Measurements from ENCODE around the gene BUD31. TPM values are rescaled to one million over a fixed set of nuclear protein-coding genes. Genes with fewer than 3 reads are reported as not detected.

BUD31 gene
- total and polyA plus RNA-seq, 4 experiments from 2014 or later, result 60.0 to 175 (median 112) TPM

DNA sequence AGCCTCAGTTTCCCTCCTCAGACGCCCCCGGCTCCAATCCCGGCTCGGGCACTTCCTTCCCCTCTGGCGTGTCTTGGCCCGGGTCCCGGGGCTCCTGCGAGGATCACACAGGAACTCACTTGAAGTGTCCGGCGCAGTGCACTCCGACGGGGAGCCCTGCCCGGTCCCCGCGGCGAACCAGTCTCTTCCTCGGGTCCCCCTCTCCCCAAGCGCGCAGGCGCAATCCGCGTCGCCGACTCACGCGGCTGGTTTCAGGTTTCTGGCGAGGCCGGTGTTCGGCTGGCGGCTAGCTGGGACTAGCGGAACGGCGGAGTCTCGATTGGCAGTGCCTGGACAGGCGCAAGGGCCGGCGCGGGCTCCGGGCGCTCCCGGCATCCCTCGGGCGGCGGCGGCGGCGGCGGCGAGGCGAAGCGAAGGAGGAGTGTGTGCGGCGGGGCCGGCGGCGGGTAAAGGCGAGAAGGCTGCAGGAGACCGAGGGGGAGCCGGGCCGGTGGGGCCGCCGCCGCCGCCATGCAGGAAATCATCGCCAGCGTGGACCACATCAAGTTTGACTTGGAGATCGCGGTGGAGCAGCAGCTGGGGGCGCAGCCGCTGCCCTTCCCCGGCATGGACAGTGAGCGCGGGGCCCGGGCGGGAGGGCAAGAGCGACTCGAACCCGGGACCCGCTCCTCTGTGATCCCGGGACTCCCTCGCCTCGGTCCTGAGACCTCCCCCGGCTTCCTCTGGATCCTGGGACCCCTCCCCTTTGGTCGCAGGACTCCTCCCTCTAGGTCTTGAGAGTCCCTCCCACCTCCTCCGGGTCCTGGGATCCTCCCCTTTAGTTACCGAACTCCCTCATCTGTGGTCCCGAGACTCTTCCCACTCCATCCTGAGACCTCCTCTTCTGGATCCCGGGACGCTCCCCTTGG is 30.1 kb downstream of the BUD31 start, which contains the start of the genes CPSF4 and PTCD1:
TSS of gene CPSF4 (plus strand) at position 371 of the 908 bp plus-strand sequence. CDS start at position 511, 140 bp downstream.
TSS of gene PTCD1 (minus strand) at position 226 of the 908 bp plus-strand sequence. CDS start 3,556 bp downstream, outside the sequence.
- Mint-ChIP-seq H3K27ac (peak within 1 kb of the TSS; percentile 91 to 96 (median 95)), H3K27me3 (no peaks in the 10 kb centered on the region), H3K4me1 (peaks cover 15 to 40% (median 30%) of the 10 kb centered on the region in 4 donors), H3K9me3 (no peaks in the 10 kb centered on the region), H3K4me3 (peak within 1 kb of the TSS; percentile 95 to 98 (median 97)), H3K36me3 (peaks cover 0 to 26% of the 10 kb centered on the region in 2 donors)
- peak within 1 kb of the TSS; percentile 61 for H3K27ac ChIP-seq (ENCODE audit: low read depth, low read length)
- CTCF ChIA-PET (ENCODE audit: partially characterized antibody), result interaction anchor here (0.8 to 1.5 kb wide), 3 partner anchors 25 to 30 kb away, joined by 4 to 6 read pairs (median 5); partner anchors contain the start of genes ATP5MF, BUD31 and PDAP1
- intact Hi-C loops (cut with micrococcal nuclease), result loop anchor here (1.0 to 2.0 kb wide), 4 partner anchors 30 to 65 kb away; partner anchors contain the start of genes ARPC1B, ZKSCAN5 and ZNF789
- no peaks in the 10 kb centered on the region for H3K36me3 ChIP-seq (ENCODE audit: insufficient read depth, low read length)
- H3K9me3 ChIP-seq (ENCODE audit: control insufficient read depth in 1 of 2, low read length in 2 of 2), result no peaks in the 10 kb centered on the region
- DNase-seq, result peak; percentile 84 to 87 (median 84)
- POLR2A ChIA-PET (ENCODE audit: partially characterized antibody), result interaction anchor here (0.7 to 3.1 kb wide), 14 partner anchors 9 to 120 kb away, joined by 3 to 25 read pairs (median 4); partner anchors contain the start of genes ATP5MF, BUD31, PDAP1 and ZKSCAN5
- no peaks in the 10 kb centered on the region for H3K27me3 ChIP-seq (ENCODE audit: insufficient read depth, low read length)
- peak within 1 kb of the TSS; percentile 77 to 93 for H3K4me3 ChIP-seq (ENCODE audit: low read length in 2 of 2)
- H3K4me1 ChIP-seq (ENCODE audit: insufficient read depth, low read length), result peaks cover 17% of the 10 kb centered on the region

GRCh38 chr7:99440195-99440594 is 31.4 kb downstream of the BUD31 start:
- H3K4me3 Mint-ChIP-seq, result peak overlapping the region; percentile 95 to 98 (median 97)
- H3K27ac Mint-ChIP-seq, result peak overlapping the region in 6 of 7 donors; percentile 22 to 95 (median 92)
- CTCF ChIA-PET (ENCODE audit: partially characterized antibody), result no interaction called here
- no peaks in the 10 kb centered on the region for H3K9me3 Mint-ChIP-seq
- DNase-seq, result no peak
- POLR2A ChIA-PET (ENCODE audit: partially characterized antibody), result interaction anchor here (1.0 to 3.1 kb wide), 3 partner anchors 10 to 60 kb away, joined by 3 to 25 read pairs (median 3); partner anchors contain the start of genes BUD31, PDAP1 and ZNF394
- Histone ChIP-seq H3K4me3 (ENCODE audit: low read length in 2 of 2) (peak overlapping the region in 1 of 2 donors; percentile 77), H3K36me3 (ENCODE audit: insufficient read depth, low read length) (peaks cover 9% of the 10 kb centered on the region), H3K27ac (ENCODE audit: low read depth, low read length) (no peak overlapping the region), H3K27me3 (ENCODE audit: insufficient read depth, low read length) (no peaks in the 10 kb centered on the region), H3K4me1 (ENCODE audit: insufficient read depth, low read length) (peaks cover 17% of the 10 kb centered on the region), H3K9me3 (ENCODE audit: control insufficient read depth in 1 of 2, low read length in 2 of 2) (no peaks in the 10 kb centered on the region)
- no peaks in the 10 kb centered on the region for H3K27me3 Mint-ChIP-seq
- H3K4me1 Mint-ChIP-seq, result peaks cover 17 to 40% (median 30%) of the 10 kb centered on the region in 4 donors
- H3K36me3 Mint-ChIP-seq, result peaks cover 3 to 25% of the 10 kb centered on the region in 2 donors
- intact Hi-C loops (cut with micrococcal nuclease), result no loop called here

- intact Hi-C loops (cut with micrococcal nuclease), result no loop called here
- H3K27ac ChIP-seq (ENCODE audit: low read depth, low read length), result no peak overlapping the region
- ChIA-PET POLR2A (ENCODE audit: partially characterized antibody) (no interaction called here), CTCF (ENCODE audit: partially characterized antibody) (no interaction called here)
- no peak for DNase-seq
- Mint-ChIP-seq H3K4me1 (peaks cover 2 to 19% (median 10%) of the 10 kb centered on the region in 4 donors), H3K4me3 (no peak overlapping the region), H3K36me3 (peaks cover 19 to 49% of the 10 kb centered on the region in 2 donors), H3K9me3 (no peaks in the 10 kb centered on the region), H3K27ac (peak overlapping the region in 1 of 7 donors; percentile 59), H3K27me3 (no peaks in the 10 kb centered on the region)
- H3K9me3 ChIP-seq (ENCODE audit: control insufficient read depth in 1 of 2, low read length in 2 of 2), result no peaks in the 10 kb centered on the region
- no peaks in the 10 kb centered on the region for H3K27me3 ChIP-seq (ENCODE audit: insufficient read depth, low read length)
- H3K36me3 ChIP-seq (ENCODE audit: insufficient read depth, low read length), result peaks cover 47% of the 10 kb centered on the region
- no peak overlapping the region for H3K4me3 ChIP-seq (ENCODE audit: low read length in 2 of 2)
- H3K4me1 ChIP-seq (ENCODE audit: insufficient read depth, low read length), result no peaks in the 10 kb centered on the region
Observed at GRCh38 chr7:99446096-99446495, 37.3 kb downstream of the BUD31 start.

DNA sequence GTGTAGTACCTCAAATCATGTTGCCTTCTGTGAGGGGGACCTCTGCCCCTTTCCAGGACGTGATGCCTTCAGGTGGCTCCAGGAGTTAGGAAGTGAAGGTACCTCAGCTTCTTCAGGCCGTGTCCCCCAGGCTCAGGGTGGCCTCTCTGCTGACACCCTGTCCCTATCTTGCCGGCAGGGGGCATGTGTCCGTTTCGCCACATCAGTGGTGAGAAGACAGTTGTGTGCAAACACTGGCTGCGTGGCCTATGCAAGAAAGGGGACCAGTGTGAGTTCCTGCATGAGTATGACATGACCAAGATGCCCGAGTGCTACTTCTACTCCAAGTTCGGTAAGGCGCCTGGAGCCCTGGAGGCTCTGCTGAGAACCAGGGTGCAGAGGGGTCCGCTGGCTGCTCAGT is 39.2 kb downstream of the BUD31 start:
- no peaks in the 10 kb centered on the region for H3K27me3 Mint-ChIP-seq
- H3K4me1 Mint-ChIP-seq, result peaks cover 0 to 11% (median 5%) of the 10 kb centered on the region in 4 donors
- peaks cover 47% of the 10 kb centered on the region for H3K36me3 ChIP-seq (ENCODE audit: insufficient read depth, low read length)
- no peak overlapping the region for H3K4me3 Mint-ChIP-seq
- H3K9me3 Mint-ChIP-seq, result no peaks in the 10 kb centered on the region
- H3K27ac ChIP-seq (ENCODE audit: low read depth, low read length), result no peak overlapping the region
- H3K27ac Mint-ChIP-seq, result peak overlapping the region in 1 of 7 donors; percentile 80
- intact Hi-C loops (cut with micrococcal nuclease), result no loop called here
- H3K4me1 ChIP-seq (ENCODE audit: insufficient read depth, low read length), result no peaks in the 10 kb centered on the region
- CTCF ChIA-PET (ENCODE audit: partially characterized antibody), result no interaction called here
- H3K36me3 Mint-ChIP-seq, result peaks cover 20 to 47% of the 10 kb centered on the region in 2 donors
- no peaks in the 10 kb centered on the region for H3K9me3 ChIP-seq (ENCODE audit: control insufficient read depth in 1 of 2, low read length in 2 of 2)
- no peaks in the 10 kb centered on the region for H3K27me3 ChIP-seq (ENCODE audit: insufficient read depth, low read length)
- no peak overlapping the region for H3K4me3 ChIP-seq (ENCODE audit: low read length in 2 of 2)
- POLR2A ChIA-PET (ENCODE audit: partially characterized antibody), result interaction anchor here (0.6 to 1.1 kb wide), 2 partner anchors 18 to 40 kb away, joined by 3 read pairs; partner anchors contain the start of genes ATP5MF and PDAP1
- DNase-seq, result no peak

- H3K4me1 Mint-ChIP-seq, result peaks cover 0 to 5% (median 2%) of the 10 kb centered on the region in 4 donors
- no peak overlapping the region for H3K4me3 Mint-ChIP-seq
- intact Hi-C loops (cut with micrococcal nuclease), result no loop called here
- Histone ChIP-seq H3K27ac (ENCODE audit: low read depth, low read length) (no peak overlapping the region), H3K4me1 (ENCODE audit: insufficient read depth, low read length) (no peaks in the 10 kb centered on the region), H3K9me3 (ENCODE audit: control insufficient read depth in 1 of 2, low read length in 2 of 2) (no peaks in the 10 kb centered on the region), H3K36me3 (ENCODE audit: insufficient read depth, low read length) (peaks cover 50% of the 10 kb centered on the region), H3K27me3 (ENCODE audit: insufficient read depth, low read length) (no peaks in the 10 kb centered on the region), H3K4me3 (ENCODE audit: low read length in 2 of 2) (no peak overlapping the region)
- CTCF ChIA-PET (ENCODE audit: partially characterized antibody), result no interaction called here
- no peak for DNase-seq
- H3K27me3 Mint-ChIP-seq, result no peaks in the 10 kb centered on the region
- POLR2A ChIA-PET (ENCODE audit: partially characterized antibody), result interaction anchor here (0.7 to 1.1 kb wide), 2 partner anchors 17 to 40 kb away, joined by 3 read pairs; partner anchors contain the start of genes ATP5MF, BUD31 and PDAP1
- H3K9me3 Mint-ChIP-seq, result no peaks in the 10 kb centered on the region
- peaks cover 23 to 46% of the 10 kb centered on the region in 2 donors for H3K36me3 Mint-ChIP-seq
- H3K27ac Mint-ChIP-seq, result no peak overlapping the region
Observed at GRCh38 chr7:99448855-99449254, 40.1 kb downstream of the BUD31 start.

DNA sequence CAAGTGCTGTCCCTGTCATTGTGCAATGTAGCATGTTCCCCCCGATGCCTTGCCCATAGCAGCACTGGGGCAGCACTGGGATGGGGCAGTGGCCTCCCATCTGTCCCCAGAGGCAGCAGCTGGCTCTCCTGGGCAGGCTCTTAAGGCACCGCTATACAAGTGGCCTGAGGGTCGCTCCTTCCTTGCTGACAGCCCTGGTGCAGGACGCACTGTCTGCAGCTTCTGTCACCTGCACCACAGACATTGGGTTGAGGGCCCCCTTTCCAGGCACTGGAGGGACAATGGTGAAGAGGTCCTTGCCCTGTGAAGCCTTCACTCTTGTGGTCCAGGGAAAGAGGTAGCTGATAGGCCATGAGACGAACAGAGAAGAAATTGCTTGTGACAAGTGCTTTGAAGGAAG is 40.6 kb downstream of the BUD31 start:
- H3K36me3 Mint-ChIP-seq, result peaks cover 24 to 50% of the 10 kb centered on the region in 2 donors
- H3K36me3 ChIP-seq (ENCODE audit: insufficient read depth, low read length), result peaks cover 55% of the 10 kb centered on the region

More for the DNA sequence above, 40.6 kb downstream of the BUD31 start:
- no peaks in the 10 kb centered on the region for H3K27me3 ChIP-seq (ENCODE audit: insufficient read depth, low read length)
- CTCF ChIA-PET (ENCODE audit: partially characterized antibody), result no interaction called here
- intact Hi-C loops (cut with micrococcal nuclease), result no loop called here
- H3K9me3 Mint-ChIP-seq, result no peaks in the 10 kb centered on the region
- H3K27ac ChIP-seq (ENCODE audit: low read depth, low read length), result no peak overlapping the region
- peaks cover 0 to 5% (median 2%) of the 10 kb centered on the region in 4 donors for H3K4me1 Mint-ChIP-seq
- H3K4me1 ChIP-seq (ENCODE audit: insufficient read depth, low read length), result no peaks in the 10 kb centered on the region
- no peaks in the 10 kb centered on the region for H3K27me3 Mint-ChIP-seq
- peak overlapping the region in 3 of 7 donors; percentile 38 to 47 (median 42) for H3K27ac Mint-ChIP-seq
- no peak for DNase-seq
- no peaks in the 10 kb centered on the region for H3K9me3 ChIP-seq (ENCODE audit: control insufficient read depth in 1 of 2, low read length in 2 of 2)
- H3K4me3 Mint-ChIP-seq, result no peak overlapping the region
- no peak overlapping the region for H3K4me3 ChIP-seq (ENCODE audit: low read length in 2 of 2)
- POLR2A ChIA-PET (ENCODE audit: partially characterized antibody), result interaction anchor here (0.7 to 1.5 kb wide), 2 partner anchors 16 to 40 kb away, joined by 3 read pairs; partner anchors contain the start of genes ATP5MF, BUD31 and PDAP1

All from CD4-positive, alpha-beta memory T cell (primary cell).